Measurements from ENCODE around the gene COL4A5.

COL4A5 gene

GRCh38 chrX:108641589-108642272, 202.1 kb downstream of the COL4A5 start:
- no peak for DNase-seq (ENCODE audit: low read depth in 3 of 3)

DNA sequence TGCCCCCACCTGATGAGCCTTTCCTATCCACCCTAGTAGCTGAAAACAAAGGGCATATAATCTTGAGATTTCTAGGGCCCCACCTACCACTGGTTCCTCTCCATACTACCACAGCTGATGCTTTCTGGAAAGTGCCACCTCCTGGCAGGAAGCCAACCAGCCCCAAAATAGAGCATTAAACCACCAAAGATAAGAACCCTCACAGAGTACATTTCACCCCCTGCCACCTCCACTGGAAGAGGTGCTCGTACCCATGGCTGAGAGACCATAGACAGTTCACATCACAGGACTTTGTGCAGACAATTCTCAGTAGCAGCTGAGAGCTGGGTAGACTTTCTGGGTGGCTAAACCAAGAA, 202.6 kb downstream of the COL4A5 start:
- no peak for DNase-seq (ENCODE audit: low read depth in 3 of 3)

- no peak for DNase-seq (ENCODE audit: low read depth in 3 of 3)
Measured at GRCh38 chrX:108664701-108665100, 225.1 kb downstream of the COL4A5 start.

GRCh38 chrX:108666101-108666500, 226.5 kb downstream of the COL4A5 start:
- no peak for DNase-seq (ENCODE audit: low read depth in 3 of 3)

GRCh38 chrX:108671526-108671925, 231.9 kb downstream of the COL4A5 start:
- no peak for DNase-seq (ENCODE audit: low read depth in 3 of 3)

DNA sequence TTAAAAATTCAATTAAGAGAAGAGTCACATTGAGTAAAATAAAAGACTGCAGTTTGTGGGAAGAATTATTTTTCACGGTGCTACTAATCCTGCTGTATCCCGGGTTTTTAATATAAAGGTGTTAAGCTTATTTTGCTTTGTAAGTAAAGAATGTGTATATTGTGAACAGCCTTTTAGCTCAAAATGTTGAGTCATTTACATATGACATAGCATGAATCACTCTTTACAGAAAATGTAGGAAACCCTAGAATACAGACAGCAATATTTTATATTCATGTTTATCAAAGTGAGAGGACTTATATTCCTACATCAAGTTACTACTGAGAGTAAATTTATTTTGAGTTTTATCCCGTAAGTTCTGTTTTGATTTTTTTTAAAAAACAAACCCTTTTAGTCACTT, 257.1 kb downstream of the COL4A5 start:
- no peak for DNase-seq (ENCODE audit: low read depth in 3 of 3)

GRCh38 chrX:108699368-108699767, 259.7 kb downstream of the COL4A5 start:
- no peak for DNase-seq (ENCODE audit: low read depth in 3 of 3)

- DNase-seq (ENCODE audit: low read depth in 3 of 3) = no peak
Measured at GRCh38 chrX:108701633-108702032, 262.0 kb downstream of the COL4A5 start.

DNA sequence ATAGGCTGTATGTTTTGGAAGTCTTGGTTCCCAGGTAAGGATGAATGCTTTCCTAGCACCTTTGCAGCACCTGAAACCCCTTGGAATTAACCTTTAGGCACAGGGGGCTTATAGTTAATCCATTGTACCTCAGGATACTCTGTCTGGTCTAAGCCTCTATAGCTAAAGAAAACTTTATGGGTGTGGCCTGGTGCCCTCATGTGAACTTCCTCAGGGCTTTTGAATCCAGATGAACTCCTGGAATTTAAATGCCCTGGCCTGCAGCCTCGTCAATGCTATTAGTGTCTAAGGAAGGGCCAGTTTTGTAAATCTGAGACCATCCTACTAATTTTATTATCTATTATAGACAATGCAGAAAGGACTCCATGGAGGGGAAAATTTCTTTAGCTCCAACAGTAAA, 262.9 kb downstream of the COL4A5 start:
- no peak for DNase-seq (ENCODE audit: low read depth in 3 of 3)

DNA sequence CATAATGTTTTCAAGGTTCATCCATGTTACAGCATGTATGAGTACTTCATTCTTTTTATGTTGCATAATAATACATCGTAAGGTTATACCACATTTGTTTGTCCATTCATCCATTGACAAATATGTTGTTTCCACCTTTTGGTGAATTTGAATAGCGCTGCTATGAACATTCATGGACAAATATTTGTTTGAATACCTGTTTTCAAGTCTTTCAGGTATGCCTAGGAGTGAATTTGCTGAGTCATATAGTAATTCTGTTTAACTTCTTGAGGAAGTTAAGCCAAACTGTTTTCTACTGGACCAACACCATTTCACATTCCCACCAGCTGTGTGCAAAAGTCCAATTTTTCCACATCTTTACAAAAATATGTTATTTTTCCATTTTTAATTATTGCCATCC, 265.2 kb downstream of the COL4A5 start:
- no peak for DNase-seq (ENCODE audit: low read depth in 3 of 3)

- DNase-seq (ENCODE audit: low read depth in 3 of 3) = no peak
Measured at GRCh38 chrX:108712886-108713285, 273.2 kb downstream of the COL4A5 start.

DNA sequence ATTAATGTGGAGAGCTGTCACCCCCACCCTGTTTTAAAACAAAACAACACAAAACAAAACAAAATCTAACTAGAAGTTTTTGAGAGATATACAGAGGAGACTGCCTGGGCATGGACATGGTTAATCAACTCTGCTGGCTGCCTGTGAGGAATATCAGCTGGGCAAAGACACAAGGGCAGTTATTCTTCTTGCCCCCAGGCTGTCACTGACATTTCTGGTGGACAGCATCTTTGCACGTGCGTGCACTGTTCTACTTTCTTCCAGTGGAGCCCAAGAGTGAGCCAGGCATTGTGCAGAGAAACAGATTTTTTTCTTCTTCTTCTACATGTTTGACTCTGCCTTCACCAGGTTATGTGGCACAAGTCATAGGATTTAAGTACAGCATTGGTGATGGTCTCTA, 282.9 kb downstream of the COL4A5 start:
- no peak for DNase-seq (ENCODE audit: low read depth in 3 of 3)

GRCh38 chrX:108726748-108727147, 287.1 kb downstream of the COL4A5 start:
- DNase-seq (ENCODE audit: low read depth in 3 of 3) = no peak

DNA sequence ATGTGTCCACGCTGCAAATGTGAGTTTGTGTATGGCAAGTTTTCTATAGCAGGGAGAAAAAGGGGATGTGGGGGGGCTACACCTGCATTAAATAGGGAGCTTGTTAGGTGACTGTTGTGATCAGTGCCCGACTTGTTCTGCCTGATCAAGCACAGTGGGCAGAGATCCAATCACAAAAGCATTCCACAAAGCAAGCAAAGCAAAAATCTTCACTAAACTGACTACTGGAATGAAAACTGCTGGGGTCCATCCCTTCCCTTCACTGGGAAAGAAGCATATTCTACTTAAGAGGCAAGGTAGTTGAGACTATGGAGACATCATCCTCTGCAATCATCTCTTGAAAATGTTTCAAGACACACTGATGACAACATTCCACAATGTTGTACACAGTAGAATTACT, 291.5 kb downstream of the COL4A5 start:
- DNase-seq (ENCODE audit: low read depth in 3 of 3) = no peak

DNA sequence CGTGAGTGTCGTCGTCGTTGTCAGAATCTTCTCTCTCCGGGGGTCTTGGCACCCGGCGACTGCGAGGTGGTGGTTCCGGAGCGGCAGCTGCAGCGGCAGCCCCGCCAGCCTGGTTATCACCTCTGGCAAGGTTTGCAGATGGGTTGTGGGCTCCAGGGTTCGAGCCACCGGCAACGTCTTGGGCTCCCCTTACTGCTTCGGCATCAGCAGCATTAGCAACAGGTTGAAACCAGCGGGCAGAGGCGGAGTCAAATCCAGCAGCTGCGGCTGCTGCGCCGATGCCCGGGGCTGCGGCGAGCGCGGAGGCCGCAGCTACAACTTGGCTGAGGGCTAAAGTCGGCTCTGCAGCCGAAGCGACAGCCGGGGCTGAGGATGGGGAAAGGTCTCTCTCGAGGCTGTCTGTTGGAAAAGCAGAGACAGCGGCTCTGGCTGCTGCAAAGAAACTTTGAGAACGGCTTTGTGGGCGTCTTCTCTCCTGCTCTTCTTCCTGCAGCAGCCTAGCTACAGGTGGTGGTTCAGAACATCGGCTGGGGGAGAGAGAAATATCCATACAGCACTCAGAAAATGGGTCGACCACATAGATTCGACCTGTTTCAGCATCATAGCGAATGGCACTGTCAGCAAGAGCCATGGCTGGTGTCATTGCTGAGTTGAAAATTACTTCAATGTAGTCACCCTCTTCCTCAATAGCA, 293.1 kb downstream of the COL4A5 start:
- no peak for DNase-seq (ENCODE audit: low read depth in 3 of 3)

GRCh38 chrX:108734426-108734825, 294.8 kb downstream of the COL4A5 start:
- DNase-seq (ENCODE audit: low read depth in 3 of 3) = no peak

DNA sequence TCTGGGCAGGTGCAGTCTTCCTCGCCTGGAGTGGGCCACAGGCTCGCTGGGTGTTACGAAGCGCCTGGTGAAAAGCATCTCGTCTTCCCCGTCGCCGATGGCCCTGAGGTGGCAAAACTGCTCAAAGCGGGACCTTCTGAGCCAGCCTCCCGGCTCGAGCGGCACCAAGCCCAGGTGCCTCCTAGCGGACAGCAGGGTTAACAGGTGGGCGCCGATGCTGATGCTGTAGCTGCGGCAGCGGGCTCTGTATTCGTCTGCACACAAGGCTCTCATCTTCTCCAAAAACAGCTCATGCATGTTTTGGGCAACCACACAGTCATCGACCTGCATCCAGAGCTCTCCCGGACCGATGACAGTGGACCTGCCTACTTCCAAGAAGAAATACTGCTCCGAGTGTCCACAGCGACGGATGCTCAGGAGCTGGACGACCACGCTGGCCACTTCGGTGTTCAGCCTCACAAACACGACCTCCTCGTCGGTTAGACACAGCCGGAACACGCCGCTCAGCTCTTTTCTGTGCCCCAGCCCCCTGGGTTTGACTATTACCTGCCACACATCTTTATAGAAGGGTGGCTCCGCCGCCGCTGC, 295.5 kb downstream of the COL4A5 start:
- DNase-seq (ENCODE audit: low read depth in 3 of 3) = no peak

DNA sequence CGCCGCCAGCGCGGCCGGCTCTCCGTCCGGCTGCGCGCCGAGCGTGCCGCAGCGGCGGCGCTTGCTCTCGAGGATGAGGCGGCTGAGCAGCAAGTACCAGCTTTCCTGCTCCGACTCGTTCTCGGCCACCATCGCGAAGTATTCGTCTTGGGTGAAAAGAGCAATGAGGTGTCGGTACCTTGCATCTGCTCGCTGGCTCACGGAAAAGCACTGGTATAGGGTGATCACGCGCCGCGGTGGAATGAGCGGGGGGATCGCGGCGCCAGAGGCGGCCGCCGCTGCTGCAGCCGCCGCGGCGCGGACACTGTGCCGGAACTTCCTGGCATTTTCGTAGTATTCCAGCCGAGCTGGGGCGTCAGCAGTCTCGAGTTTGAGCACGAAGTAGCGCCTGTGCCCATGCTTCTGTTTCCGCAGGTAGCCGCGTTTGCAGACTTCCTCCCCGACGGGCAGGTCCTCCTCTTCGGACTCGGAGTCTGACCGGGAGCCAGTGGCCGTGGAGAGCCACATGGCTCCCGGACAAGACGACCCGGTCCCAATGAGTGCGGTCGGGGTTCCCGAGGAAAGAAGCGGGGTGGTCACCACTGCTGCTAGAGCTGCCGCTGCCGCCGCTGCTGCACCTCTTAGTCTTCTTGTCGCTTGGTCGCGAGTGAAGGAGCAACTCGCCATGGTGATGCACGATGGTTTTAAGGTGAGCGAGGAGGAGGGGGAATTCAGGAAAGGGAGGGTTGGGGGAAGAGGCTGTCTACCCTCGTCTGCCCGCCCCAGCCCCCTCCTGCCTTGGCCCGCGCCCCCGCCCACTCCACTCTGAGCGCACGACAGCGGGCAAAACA, 296.3 kb downstream of the COL4A5 start:
- DNase-seq (ENCODE audit: low read depth in 3 of 3) = no peak

DNA sequence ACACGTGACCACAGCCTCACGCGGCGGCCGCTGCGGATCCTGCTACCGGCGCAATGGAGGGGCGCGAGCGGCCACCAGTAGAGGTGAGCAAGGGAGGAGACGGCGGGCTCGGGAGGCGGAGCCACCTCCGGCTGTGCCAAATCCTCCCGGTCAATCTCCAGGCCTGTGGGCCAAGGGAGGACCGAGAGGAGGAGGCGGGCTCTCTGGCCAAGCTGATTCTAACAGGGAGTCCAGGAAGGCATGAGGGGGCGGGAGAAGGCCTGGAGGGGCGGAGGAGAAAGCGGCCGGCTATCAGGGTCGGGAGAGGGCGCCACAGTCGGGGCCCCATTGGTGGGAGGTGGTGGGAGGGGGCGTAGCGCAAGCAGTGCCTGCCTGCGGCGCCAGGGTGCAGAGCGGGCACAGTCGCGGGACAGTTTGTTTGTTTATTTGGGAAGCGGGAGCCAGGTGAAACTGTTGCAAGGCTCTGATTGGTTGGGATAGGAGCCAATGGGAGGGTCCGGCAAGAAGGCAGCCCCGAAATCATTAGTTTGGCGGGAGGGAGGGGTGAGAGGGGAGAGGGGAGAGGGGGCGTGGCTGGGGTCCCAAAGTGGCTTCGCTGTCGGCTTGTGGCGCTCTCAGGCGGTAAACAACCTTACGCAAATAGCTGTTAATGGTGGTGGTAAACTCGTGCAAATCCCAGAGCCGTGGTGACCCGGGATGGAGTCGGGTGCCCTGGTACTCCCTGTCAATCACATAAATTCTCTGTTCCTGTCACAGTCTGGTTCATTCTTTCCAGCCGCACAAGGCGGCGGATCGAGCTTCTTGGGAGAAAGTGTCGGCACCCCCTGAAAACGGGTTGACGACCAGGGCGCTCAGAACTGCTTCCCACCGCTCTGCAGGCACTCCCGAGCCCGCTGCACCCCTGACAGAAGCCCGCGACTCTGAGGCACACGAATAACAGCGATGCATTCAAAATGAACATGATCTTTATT, 297.2 kb downstream of the COL4A5 start, which contains the start of gene IRS4:
IRS4 (minus strand) TSS at position 55 of the 971 bp plus-strand sequence.
- DNase-seq (ENCODE audit: low read depth in 3 of 3) = no peak

GRCh38 chrX:108737754-108738153, 298.1 kb downstream of the COL4A5 start:
- no peak for DNase-seq (ENCODE audit: low read depth in 3 of 3)

- DNase-seq (ENCODE audit: low read depth in 3 of 3) = no peak
Measured at GRCh38 chrX:108740299-108740774, 300.7 kb downstream of the COL4A5 start.
